Ovary (tissue), 3 donors: Measurements from ENCODE around the gene KIT.

Experiments
- CTCF ChIP-seq, 3 donors: fragments of 450-650 bp in 2 of 3; fragments of 200-600 bp in 1 of 3; IDR thresholded peaks; one replicate each; pipeline versions ENCODE4 v1.5.1 to v1.8.0; 2016 to 2022; ENCODE audit warnings: antibody characterized with exemption in 3 of 3, mild to moderate bottlenecking in 1 of 3
- POLR2A ChIP-seq: fragments of 450-650 bp; IDR thresholded peaks from one replicate; pipeline ENCODE4 v1.6.1; 2017; ENCODE audit warnings: antibody characterized with exemption, mild to moderate bottlenecking, moderate library complexity
- donor health status: DM: no; HTN: no; CAD: no.

GRCh38 chr4:54696649-54697048 lies 38.9 kb downstream of the KIT start:
- TF ChIP-seq CTCF (IDR thresholded peaks at IDR 0.05) (no peak), POLR2A (no peak)
